ENCODE results near the gene MAGEF1. TPM values are rescaled to one million over a fixed set of nuclear protein-coding genes. Genes with fewer than 3 reads are reported as not detected.

MAGEF1 gene
- total RNA-seq, 1 donor from 2014 or later: 26.2 TPM

GRCh38 chr3:184669578-184669977 is 42.3 kb downstream of the MAGEF1 start:
- H3K4me3 ChIP-seq (ENCODE audit: insufficient read depth, low read depth, low read length): no peak overlapping the region
- H3K36me3 Mint-ChIP-seq (ENCODE audit: low read depth, unreplicated experiment): no peaks in the 10 kb centered on the region

GRCh38 chr3:184666442-184666841 is 45.4 kb downstream of the MAGEF1 start:
- no peaks in the 10 kb centered on the region for H3K9me3 Mint-ChIP-seq (ENCODE audit: unreplicated experiment)
- no peak overlapping the region for H2AFZ ChIP-seq (ENCODE audit: low read depth, low read length)
- TF ChIP-seq, protein P1, sequence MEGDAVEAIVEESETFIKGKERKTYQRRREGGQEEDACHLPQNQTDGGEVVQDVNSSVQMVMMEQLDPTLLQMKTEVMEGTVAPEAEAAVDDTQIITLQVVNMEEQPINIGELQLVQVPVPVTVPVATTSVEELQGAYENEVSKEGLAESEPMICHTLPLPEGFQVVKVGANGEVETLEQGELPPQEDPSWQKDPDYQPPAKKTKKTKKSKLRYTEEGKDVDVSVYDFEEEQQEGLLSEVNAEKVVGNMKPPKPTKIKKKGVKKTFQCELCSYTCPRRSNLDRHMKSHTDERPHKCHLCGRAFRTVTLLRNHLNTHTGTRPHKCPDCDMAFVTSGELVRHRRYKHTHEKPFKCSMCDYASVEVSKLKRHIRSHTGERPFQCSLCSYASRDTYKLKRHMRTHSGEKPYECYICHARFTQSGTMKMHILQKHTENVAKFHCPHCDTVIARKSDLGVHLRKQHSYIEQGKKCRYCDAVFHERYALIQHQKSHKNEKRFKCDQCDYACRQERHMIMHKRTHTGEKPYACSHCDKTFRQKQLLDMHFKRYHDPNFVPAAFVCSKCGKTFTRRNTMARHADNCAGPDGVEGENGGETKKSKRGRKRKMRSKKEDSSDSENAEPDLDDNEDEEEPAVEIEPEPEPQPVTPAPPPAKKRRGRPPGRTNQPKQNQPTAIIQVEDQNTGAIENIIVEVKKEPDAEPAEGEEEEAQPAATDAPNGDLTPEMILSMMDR (IDR thresholded peaks at IDR 0.05; ENCODE audit: insufficient read depth, low read depth, low read length): no peak
- no peak for TF ChIP-seq EZH2 (IDR thresholded peaks at IDR 0.05; ENCODE audit: insufficient read depth, low read length)

More at GRCh38 chr3:184669578-184669977, 42.3 kb downstream of the MAGEF1 start:
- no peaks in the 10 kb centered on the region for H3K9me3 Mint-ChIP-seq (ENCODE audit: unreplicated experiment)
- no peak overlapping the region for H3K9ac ChIP-seq (ENCODE audit: low read length)
- no peak overlapping the region for H3K4me3 Mint-ChIP-seq (ENCODE audit: unreplicated experiment)
- H4K20me1 ChIP-seq (ENCODE audit: insufficient read depth, low read length): no peaks in the 10 kb centered on the region
- peaks cover 22% of the 10 kb centered on the region for H3K27me3 ChIP-seq (ENCODE audit: insufficient read depth, low read length)
- no peak for FAIRE-seq
- no peaks in the 10 kb centered on the region for H3K4me1 ChIP-seq (ENCODE audit: insufficient read depth, low read length)
- H3K27me3 Mint-ChIP-seq (ENCODE audit: low read depth, unreplicated experiment): peaks cover 36% of the 10 kb centered on the region
- DNase-seq (ENCODE audit: low read depth): no peak
- no peak overlapping the region for H3K27ac Mint-ChIP-seq (ENCODE audit: unreplicated experiment)
- no peak overlapping the region for H3K27ac ChIP-seq (ENCODE audit: low read depth, low read length)
- H3K36me3 ChIP-seq (ENCODE audit: insufficient read depth, low read length): no peaks in the 10 kb centered on the region
- H2AFZ ChIP-seq (ENCODE audit: low read depth, low read length): no peak overlapping the region
- no peaks in the 10 kb centered on the region for H3K79me2 ChIP-seq (ENCODE audit: insufficient read depth, low read length)
- no peaks in the 10 kb centered on the region for H3K9me3 ChIP-seq (ENCODE audit: insufficient read depth, low read depth, low read length)
- no peak overlapping the region for H3K4me2 ChIP-seq (ENCODE audit: low read length)
- peaks cover 4% of the 10 kb centered on the region for H3K4me1 Mint-ChIP-seq (ENCODE audit: low read depth, unreplicated experiment)
- TF ChIP-seq, protein P1 (IDR thresholded peaks at IDR 0.05; ENCODE audit: insufficient read depth, low read depth, low read length): no peak
- TF ChIP-seq EZH2 (IDR thresholded peaks at IDR 0.05; ENCODE audit: insufficient read depth, low read length): no peak

GRCh38 chr3:184665101-184665500 is 46.8 kb downstream of the MAGEF1 start:
- FAIRE-seq: no peak
- peaks cover 1% of the 10 kb centered on the region for H3K9me3 Mint-ChIP-seq (ENCODE audit: unreplicated experiment)

More at GRCh38 chr3:184666442-184666841, 45.4 kb downstream of the MAGEF1 start:
- H3K9me3 ChIP-seq (ENCODE audit: insufficient read depth, low read depth, low read length): no peaks in the 10 kb centered on the region
- H3K36me3 ChIP-seq (ENCODE audit: insufficient read depth, low read length): no peaks in the 10 kb centered on the region
- H3K4me2 ChIP-seq (ENCODE audit: low read length): no peak overlapping the region
- H3K4me1 ChIP-seq (ENCODE audit: insufficient read depth, low read length): no peaks in the 10 kb centered on the region
- Mint-ChIP-seq H3K4me1 (ENCODE audit: low read depth, unreplicated experiment) (peaks cover 6% of the 10 kb centered on the region), H3K4me3 (ENCODE audit: unreplicated experiment) (no peak overlapping the region), H3K27ac (ENCODE audit: unreplicated experiment) (no peak overlapping the region), H3K36me3 (ENCODE audit: low read depth, unreplicated experiment) (no peaks in the 10 kb centered on the region), H3K27me3 (ENCODE audit: low read depth, unreplicated experiment) (peaks cover 25% of the 10 kb centered on the region)
- no peak overlapping the region for H3K27ac ChIP-seq (ENCODE audit: low read depth, low read length)
- no peaks in the 10 kb centered on the region for H4K20me1 ChIP-seq (ENCODE audit: insufficient read depth, low read length)
- no peak for DNase-seq (ENCODE audit: low read depth)
- H3K4me3 ChIP-seq (ENCODE audit: insufficient read depth, low read depth, low read length): no peak overlapping the region
- no peak overlapping the region for H3K9ac ChIP-seq (ENCODE audit: low read length)
- FAIRE-seq: no peak
- no peaks in the 10 kb centered on the region for H3K79me2 ChIP-seq (ENCODE audit: insufficient read depth, low read length)
- H3K27me3 ChIP-seq (ENCODE audit: insufficient read depth, low read length): peaks cover 20% of the 10 kb centered on the region

More at GRCh38 chr3:184665101-184665500, 46.8 kb downstream of the MAGEF1 start:
- Histone ChIP-seq H3K79me2 (ENCODE audit: insufficient read depth, low read length) (no peaks in the 10 kb centered on the region), H3K9ac (ENCODE audit: low read length) (no peak overlapping the region), H3K27me3 (ENCODE audit: insufficient read depth, low read length) (peaks cover 20% of the 10 kb centered on the region), H3K4me3 (ENCODE audit: insufficient read depth, low read depth, low read length) (no peak overlapping the region), H2AFZ (ENCODE audit: low read depth, low read length) (no peak overlapping the region), H3K27ac (ENCODE audit: low read depth, low read length) (no peak overlapping the region), H4K20me1 (ENCODE audit: insufficient read depth, low read length) (no peaks in the 10 kb centered on the region), H3K4me2 (ENCODE audit: low read length) (no peak overlapping the region), H3K9me3 (ENCODE audit: insufficient read depth, low read depth, low read length) (no peaks in the 10 kb centered on the region), H3K4me1 (ENCODE audit: insufficient read depth, low read length) (no peaks in the 10 kb centered on the region), H3K36me3 (ENCODE audit: insufficient read depth, low read length) (no peaks in the 10 kb centered on the region)
- Mint-ChIP-seq H3K4me3 (ENCODE audit: unreplicated experiment) (no peak overlapping the region), H3K4me1 (ENCODE audit: low read depth, unreplicated experiment) (peaks cover 6% of the 10 kb centered on the region), H3K27me3 (ENCODE audit: low read depth, unreplicated experiment) (peaks cover 20% of the 10 kb centered on the region), H3K27ac (ENCODE audit: unreplicated experiment) (no peak overlapping the region), H3K36me3 (ENCODE audit: low read depth, unreplicated experiment) (no peaks in the 10 kb centered on the region)
- no peak for TF ChIP-seq EZH2 (IDR thresholded peaks at IDR 0.05; ENCODE audit: insufficient read depth, low read length)
- TF ChIP-seq, protein P1 (IDR thresholded peaks at IDR 0.05; ENCODE audit: insufficient read depth, low read depth, low read length): no peak
- DNase-seq (ENCODE audit: low read depth): no peak

All from astrocyte (in vitro differentiated cells and primary cell).